H9 (cell line): Measurements from ENCODE around the gene IL1B. TPM values are rescaled to one million over a fixed set of nuclear protein-coding genes. Genes with fewer than 3 reads are reported as not detected.

ENCODE experiments used
- DNase-seq: peaks from one replicate; pipeline ENCODE4 v3.0.0-alpha.2; 2017
- H2AFZ ChIP-seq: one replicate; pipeline ENCODE4 v1.6.1; 2013; ENCODE audit warnings: mild to moderate bottlenecking, low read length, control low read depth, moderate library complexity
- H2AK5ac ChIP-seq: 2 replicates; pipeline ENCODE4 v1.6.1; 2013; ENCODE audit warnings: low read length, control low read depth, mixed read lengths; ENCODE audit not compliant: insufficient read length
- H2BK120ac ChIP-seq: one replicate; pipeline ENCODE4 v1.6.1; 2013; ENCODE audit warnings: low read depth, mild to moderate bottlenecking, low read length, control low read depth, inconsistent platforms; ENCODE audit not compliant: poor library complexity, severe bottlenecking
- H2BK12ac ChIP-seq: 2 replicates; pipeline ENCODE4 v1.6.1; 2013; ENCODE audit warnings: low read length, control low read depth, mixed read lengths, low read depth; ENCODE audit not compliant: insufficient read length
- H2BK15ac ChIP-seq: 2 replicates; pipeline ENCODE4 v1.6.1; 2013; ENCODE audit warnings: low read depth, low read length, control low read depth
- H2BK20ac ChIP-seq: one replicate; pipeline ENCODE4 v1.6.1; 2013; ENCODE audit warnings: low read depth, mild to moderate bottlenecking, low read length, control low read depth, inconsistent platforms; ENCODE audit not compliant: poor library complexity, severe bottlenecking
- H2BK5ac ChIP-seq: 2 replicates; pipeline ENCODE4 v1.6.1; 2013; ENCODE audit warnings: low read length, control low read depth, mixed read lengths; ENCODE audit not compliant: insufficient read length
- H3K14ac ChIP-seq: 2 replicates; pipeline ENCODE4 v1.6.1; 2013; ENCODE audit warnings: low read length, control low read depth; ENCODE audit not compliant: insufficient read depth
- H3K18ac ChIP-seq: 2 replicates; pipeline ENCODE4 v1.6.1; 2013; ENCODE audit warnings: low read depth, mild to moderate bottlenecking, mixed read lengths, low read length, control low read depth; ENCODE audit not compliant: insufficient read length
- H3K23ac ChIP-seq: 2 replicates; pipeline ENCODE4 v1.6.1; 2013; ENCODE audit warnings: low read length, control low read depth, mixed read lengths, low read depth; ENCODE audit not compliant: insufficient read length
- H3K23me2 ChIP-seq: 2 replicates; pipeline ENCODE4 v1.6.1; 2013; ENCODE audit warnings: low read depth, mild to moderate bottlenecking, mixed read lengths, low read length, control low read depth; ENCODE audit not compliant: insufficient read length, poor library complexity, severe bottlenecking
- H3K27ac ChIP-seq: 2 replicates; pipeline ENCODE4 v1.5.1; 2013; ENCODE audit warnings: low read length, control low read depth, mixed read lengths, low read depth; ENCODE audit not compliant: insufficient read length
- H3K27me3 ChIP-seq: 2 replicates; pipeline ENCODE4 v1.6.1; 2013; ENCODE audit warnings: low read length, control low read depth, inconsistent platforms; ENCODE audit not compliant: insufficient read depth
- H3K4ac ChIP-seq: 2 replicates; pipeline ENCODE4 v1.6.1; 2013; ENCODE audit warnings: low read depth, mild to moderate bottlenecking, control low read depth, inconsistent platforms, low read length, moderate library complexity
- H3K4me1 ChIP-seq: 2 replicates; pipeline ENCODE4 v1.6.1; 2013; ENCODE audit warnings: low read length, control low read depth, inconsistent platforms; ENCODE audit not compliant: insufficient read depth
- H3K4me2 ChIP-seq: 2 replicates; pipeline ENCODE4 v1.6.1; 2013; ENCODE audit warnings: low read length, control low read depth, mixed read lengths; ENCODE audit not compliant: insufficient read length, insufficient read depth
- H3K56ac ChIP-seq: 2 replicates; pipeline ENCODE4 v1.6.1; 2013; ENCODE audit warnings: low read depth, mild to moderate bottlenecking, mixed read lengths, low read length, control low read depth; ENCODE audit not compliant: insufficient read length
- H3K79me1 ChIP-seq: 2 replicates; pipeline ENCODE4 v1.6.1; 2013; ENCODE audit warnings: low read depth, mild to moderate bottlenecking, moderate library complexity, low read length, control low read depth, inconsistent platforms; ENCODE audit not compliant: insufficient read depth, poor library complexity, severe bottlenecking
- H3K79me2 ChIP-seq: 2 replicates; pipeline ENCODE4 v1.6.1; 2013; ENCODE audit warnings: low read length, control low read depth, inconsistent platforms; ENCODE audit not compliant: insufficient read depth
- H3K9ac ChIP-seq: 2 replicates; pipeline ENCODE4 v1.6.1; 2013; ENCODE audit warnings: low read length, control low read depth, mixed read lengths; ENCODE audit not compliant: insufficient read length; ENCODE audit errors: extremely low read depth
- H3K9me3 ChIP-seq: one replicate; pipeline ENCODE4 v1.6.1; 2013; ENCODE audit warnings: low read depth, low read length, inconsistent platforms; ENCODE audit not compliant: control insufficient read depth
- H3T11ph ChIP-seq: one replicate; pipeline ENCODE4 v1.6.1; 2013; ENCODE audit warnings: mild to moderate bottlenecking, low read length, control low read depth, inconsistent platforms
- H4K20me1 ChIP-seq: one replicate; pipeline ENCODE4 v1.6.1; 2013; ENCODE audit not compliant: control insufficient read depth, insufficient read length, insufficient read depth
- H4K5ac ChIP-seq: 2 replicates; pipeline ENCODE4 v1.6.1; 2013; ENCODE audit warnings: low read depth, mild to moderate bottlenecking, mixed read lengths, low read length, control low read depth; ENCODE audit not compliant: insufficient read length
- H4K8ac ChIP-seq: replicated peaks from 2 replicates; pipeline ENCODE4 v1.6.1; 2013; ENCODE audit warnings: low read length, control low read depth, mixed read lengths, low read depth; ENCODE audit not compliant: insufficient read length
- H4K91ac ChIP-seq: 2 replicates; pipeline ENCODE4 v1.6.1; 2013; ENCODE audit warnings: low read depth, mild to moderate bottlenecking, moderate library complexity, mixed read lengths, low read length, control low read depth; ENCODE audit not compliant: insufficient read length
- H3K27ac Mint-ChIP-seq, 3 experiments: 2 replicates in 2 of 3; 3 replicates in 1 of 3; pipeline ENCODE4 v1.8.0; 2020 to 2021; ENCODE audit warnings: mixed read lengths in 3 of 3, mild to moderate bottlenecking in 1 of 3, moderate library complexity in 1 of 3
- H3K27me3 Mint-ChIP-seq: 2 replicates; pipeline ENCODE4 v1.8.0; 2021; ENCODE audit warnings: low read depth, mild to moderate bottlenecking, moderate library complexity, mixed read lengths
- H3K36me3 Mint-ChIP-seq, 3 experiments: 2 replicates in 2 of 3; 3 replicates in 1 of 3; pipeline ENCODE4 v1.8.0; 2020 to 2021; ENCODE audit warnings: low read depth in 3 of 3, mixed read lengths in 3 of 3; ENCODE audit not compliant: insufficient read depth in 1 of 3
- H3K4me1 Mint-ChIP-seq, 2 experiments: 2 replicates each; pipeline ENCODE4 v1.8.0; 2020; ENCODE audit warnings: mixed read lengths in 2 of 2
- H3K4me3 Mint-ChIP-seq, 2 experiments: 2 replicates in 1 of 2; 3 replicates in 1 of 2; pipeline ENCODE4 v1.8.0; 2020 to 2021; ENCODE audit warnings: mild to moderate bottlenecking in 2 of 2, mixed read lengths in 2 of 2, moderate library complexity in 1 of 2
- H3K9me3 Mint-ChIP-seq, 2 experiments: 2 replicates in 1 of 2; 3 replicates in 1 of 2; pipeline ENCODE4 v1.8.0; 2020; ENCODE audit warnings: mild to moderate bottlenecking in 2 of 2, mixed read lengths in 2 of 2, moderate library complexity in 1 of 2
- WGBS: extraction: QIAGEN DNeasy Blood & Tissue Kit; methylation state at CpG from one replicate; pipeline ENCODE4 v1.1.7; 2013; ENCODE audit warnings: missing lambda C conversion rate, low lambda C conversion rate, mixed read lengths; ENCODE audit not compliant: insufficient read length; ENCODE audit errors: extremely low coverage; 5-methylcytosine and 5-hydroxymethylcytosine counted together
- total RNA-seq: library from RNA; stranded (reverse); gene quantifications from 2 replicates; pipeline ENCODE4 v1.2.1, GENCODE V29; 2021
- TF ChIP-seq, protein P1 (sequence below): fragments of 200-600 bp; sonication (generic); conservative IDR thresholded peaks from 3 replicates; pipeline ENCODE4 v1.8.0; 2021; ENCODE audit warnings: antibody characterized with exemption, mild to moderate bottlenecking

IL1B gene
- total RNA-seq, 1 experiment from 2014 or later, result not detected

DNA sequence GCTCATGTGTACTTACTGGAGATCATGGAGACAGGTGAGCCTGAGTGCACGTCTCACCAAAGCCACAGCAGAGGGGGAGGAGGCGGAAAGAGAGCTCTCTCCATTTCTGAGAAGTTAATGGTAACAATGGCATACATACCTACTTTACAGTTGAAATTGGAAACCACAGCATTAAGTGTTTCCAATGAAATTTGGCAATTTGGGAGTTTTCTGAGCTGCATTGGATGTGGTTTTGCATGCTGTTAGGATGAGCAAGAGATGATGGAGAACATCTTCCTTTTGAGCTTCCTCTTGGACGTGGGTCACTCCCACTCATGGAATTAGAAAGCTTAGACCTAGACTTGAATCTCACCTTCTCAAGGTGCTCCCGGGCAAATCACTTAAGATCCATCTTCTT is 48.9 kb upstream of the IL1B start:
- Histone ChIP-seq H3K27ac (no peak overlapping the region), H4K5ac (no peak overlapping the region), H3K4ac (no peak overlapping the region), H2AK5ac (no peak overlapping the region), H3K23me2 (no peaks in the 10 kb centered on the region), H3K18ac (no peak overlapping the region), H3K56ac (no peak overlapping the region), H3K4me1 (no peaks in the 10 kb centered on the region; the same call in none of the 2 replicates), H2BK12ac (no peak overlapping the region), H3K14ac (no peak overlapping the region), H2BK5ac (no peak overlapping the region), H2BK120ac (no peak overlapping the region), H3K9me3 (no peaks in the 10 kb centered on the region), H3K23ac (no peak overlapping the region), H2AFZ (no peak overlapping the region), H4K91ac (no peak overlapping the region), H3T11ph (no peak overlapping the region), H3K79me2 (no peaks in the 10 kb centered on the region), H4K20me1 (no peaks in the 10 kb centered on the region), H4K8ac (no peak overlapping the region), H3K79me1 (no peaks in the 10 kb centered on the region), H3K27me3 (no peaks in the 10 kb centered on the region), H2BK20ac (no peak overlapping the region), H3K4me2 (no peak overlapping the region), H2BK15ac (no peak overlapping the region), H3K9ac (no peak overlapping the region)
- no peak for DNase-seq
- no CpG with 5 or more reads among the region's 4 CpGs for WGBS
- TF ChIP-seq, protein P1, sequence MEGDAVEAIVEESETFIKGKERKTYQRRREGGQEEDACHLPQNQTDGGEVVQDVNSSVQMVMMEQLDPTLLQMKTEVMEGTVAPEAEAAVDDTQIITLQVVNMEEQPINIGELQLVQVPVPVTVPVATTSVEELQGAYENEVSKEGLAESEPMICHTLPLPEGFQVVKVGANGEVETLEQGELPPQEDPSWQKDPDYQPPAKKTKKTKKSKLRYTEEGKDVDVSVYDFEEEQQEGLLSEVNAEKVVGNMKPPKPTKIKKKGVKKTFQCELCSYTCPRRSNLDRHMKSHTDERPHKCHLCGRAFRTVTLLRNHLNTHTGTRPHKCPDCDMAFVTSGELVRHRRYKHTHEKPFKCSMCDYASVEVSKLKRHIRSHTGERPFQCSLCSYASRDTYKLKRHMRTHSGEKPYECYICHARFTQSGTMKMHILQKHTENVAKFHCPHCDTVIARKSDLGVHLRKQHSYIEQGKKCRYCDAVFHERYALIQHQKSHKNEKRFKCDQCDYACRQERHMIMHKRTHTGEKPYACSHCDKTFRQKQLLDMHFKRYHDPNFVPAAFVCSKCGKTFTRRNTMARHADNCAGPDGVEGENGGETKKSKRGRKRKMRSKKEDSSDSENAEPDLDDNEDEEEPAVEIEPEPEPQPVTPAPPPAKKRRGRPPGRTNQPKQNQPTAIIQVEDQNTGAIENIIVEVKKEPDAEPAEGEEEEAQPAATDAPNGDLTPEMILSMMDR, result no peak
- H3K4me1 Mint-ChIP-seq, result peaks cover 13 to 15% of the 10 kb centered on the region in 2 experiments
- no peaks in the 10 kb centered on the region for H3K36me3 Mint-ChIP-seq
- H3K9me3 Mint-ChIP-seq, result no peaks in the 10 kb centered on the region; a peak in 1 of 5 replicates
- H3K27ac Mint-ChIP-seq, result no peak overlapping the region
- H3K27me3 Mint-ChIP-seq, result no peaks in the 10 kb centered on the region
- no peak overlapping the region for H3K4me3 Mint-ChIP-seq
